ACC112 (cell line): ENCODE results near the gene CCDC88A.
"Not testable (repeated sequence)": the region's sequence is repeated elsewhere in the genome, so short reads cannot be mapped to it uniquely, and the experiment has no call there.

Experiments
- H2AFZ ChIP-seq: fragments of 200-600 bp; sonication (generic); one replicate; pipeline ENCODE4 v1.6.0; 2017; ENCODE audit warnings: antibody characterized with exemption, low read length; ENCODE audit not compliant: unreplicated experiment
- H3K27ac ChIP-seq: fragments of 200-600 bp; sonication (generic); 2 replicates; pipeline ENCODE4 v1.5.1; 2014; ENCODE audit warnings: low read depth, mild to moderate bottlenecking, antibody characterized with exemption, low read length, moderate library complexity
- H3K27me3 ChIP-seq: fragments of 200-600 bp; sonication (generic); 2 replicates; pipeline ENCODE4 v1.6.1; 2014; ENCODE audit warnings: mild to moderate bottlenecking, antibody characterized with exemption, low read length, moderate library complexity, mixed read lengths; ENCODE audit not compliant: insufficient read depth
- H3K36me3 ChIP-seq: fragments of 200-600 bp; sonication (generic); 2 replicates; pipeline ENCODE4 v1.6.1; 2016; ENCODE audit warnings: mild to moderate bottlenecking, antibody characterized with exemption, low read length, moderate library complexity, mixed read lengths; ENCODE audit not compliant: insufficient read depth
- H3K4me1 ChIP-seq: fragments of 200-600 bp; sonication (generic); one replicate; pipeline ENCODE4 v1.6.1; 2016; ENCODE audit warnings: low read length, mixed read lengths; ENCODE audit not compliant: insufficient read depth, unreplicated experiment, control insufficient read depth
- H3K4me3 ChIP-seq: fragments of 200-600 bp; sonication (generic); 2 replicates; pipeline ENCODE4 v1.5.1; 2014; ENCODE audit warnings: mild to moderate bottlenecking, low read depth, low read length
- H3K79me2 ChIP-seq: fragments of 200-600 bp; sonication (generic); one replicate; pipeline ENCODE4 v1.6.0; 2016; ENCODE audit warnings: low read length; ENCODE audit not compliant: control insufficient read depth, unreplicated experiment, insufficient read depth

CCDC88A gene

GRCh38 chr2:55357927-55358326 is 61.7 kb downstream of the CCDC88A start:
- peaks cover 18% of the 10 kb centered on the region for H3K36me3 ChIP-seq
- peaks cover 10% of the 10 kb centered on the region for H3K4me1 ChIP-seq
- no peak overlapping the region for H3K4me3 ChIP-seq
- H3K27me3 ChIP-seq = no peaks in the 10 kb centered on the region
- no peak overlapping the region for H3K27ac ChIP-seq
- no peaks in the 10 kb centered on the region for H3K79me2 ChIP-seq
- H2AFZ ChIP-seq = no peak overlapping the region

- H3K4me1 ChIP-seq = peaks cover 10% of the 10 kb centered on the region
- H2AFZ ChIP-seq = no peak overlapping the region
- H3K27me3 ChIP-seq = no peaks in the 10 kb centered on the region
- no peak overlapping the region for H3K4me3 ChIP-seq
- no peak overlapping the region for H3K27ac ChIP-seq
- no peaks in the 10 kb centered on the region for H3K79me2 ChIP-seq
- H3K36me3 ChIP-seq = peaks cover 17% of the 10 kb centered on the region
These were observed 62.5 kb downstream of the CCDC88A start for GRCh38 chr2:55357164-55357563.

- H2AFZ ChIP-seq, H3K79me2 ChIP-seq, H3K27me3 ChIP-seq, H3K4me3 ChIP-seq, H3K4me1 ChIP-seq, H3K27ac ChIP-seq: not testable (repeated sequence)
- peaks cover 24% of the 10 kb centered on the region for H3K36me3 ChIP-seq
These were observed 63.5 kb downstream of the CCDC88A start for GRCh38 chr2:55356136-55356535.

- H3K36me3 ChIP-seq = peaks cover 24% of the 10 kb centered on the region
- no peak overlapping the region for H3K27ac ChIP-seq
- no peak overlapping the region for H3K4me3 ChIP-seq
- no peaks in the 10 kb centered on the region for H3K27me3 ChIP-seq
- peaks cover 10% of the 10 kb centered on the region for H3K4me1 ChIP-seq
- H2AFZ ChIP-seq = no peak overlapping the region
- no peaks in the 10 kb centered on the region for H3K79me2 ChIP-seq
These were observed 64.2 kb downstream of the CCDC88A start for GRCh38 chr2:55355451-55355850.

GRCh38 chr2:55351672-55352071 is 68.0 kb downstream of the CCDC88A start:
- Histone ChIP-seq H3K79me2 (no peaks in the 10 kb centered on the region), H3K27me3 (no peaks in the 10 kb centered on the region), H3K4me1 (no peaks in the 10 kb centered on the region), H2AFZ (no peak overlapping the region), H3K27ac (no peak overlapping the region), H3K36me3 (peaks cover 28% of the 10 kb centered on the region), H3K4me3 (no peak overlapping the region)

GRCh38 chr2:55345064-55345463 is 74.6 kb downstream of the CCDC88A start:
- Histone ChIP-seq H3K27ac (no peak overlapping the region), H3K27me3 (no peaks in the 10 kb centered on the region), H3K4me1 (no peaks in the 10 kb centered on the region), H2AFZ (no peak overlapping the region), H3K36me3 (peaks cover 17% of the 10 kb centered on the region), H3K4me3 (no peak overlapping the region), H3K79me2 (no peaks in the 10 kb centered on the region)

- H3K36me3 ChIP-seq = peaks cover 20% of the 10 kb centered on the region
- no peak overlapping the region for H3K4me3 ChIP-seq
- H2AFZ ChIP-seq = no peak overlapping the region
- H3K4me1 ChIP-seq = no peaks in the 10 kb centered on the region
- H3K79me2 ChIP-seq = no peaks in the 10 kb centered on the region
- H3K27me3 ChIP-seq = no peaks in the 10 kb centered on the region
- H3K27ac ChIP-seq = no peak overlapping the region
These were observed 81.4 kb downstream of the CCDC88A start for GRCh38 chr2:55338268-55338667.

GRCh38 chr2:55334728-55335127 is 84.9 kb downstream of the CCDC88A start:
- Histone ChIP-seq H3K27me3 (no peaks in the 10 kb centered on the region), H3K27ac (no peak overlapping the region), H2AFZ (no peak overlapping the region), H3K4me1 (no peaks in the 10 kb centered on the region), H3K4me3 (no peak overlapping the region), H3K79me2 (no peaks in the 10 kb centered on the region), H3K36me3 (peaks cover 22% of the 10 kb centered on the region)

- H3K4me3 ChIP-seq = no peak overlapping the region
- H3K27me3 ChIP-seq = no peaks in the 10 kb centered on the region
- H3K79me2 ChIP-seq = no peaks in the 10 kb centered on the region
- no peak overlapping the region for H2AFZ ChIP-seq
- no peaks in the 10 kb centered on the region for H3K4me1 ChIP-seq
- H3K27ac ChIP-seq = no peak overlapping the region
- peaks cover 46% of the 10 kb centered on the region for H3K36me3 ChIP-seq
These were observed 88.9 kb downstream of the CCDC88A start for GRCh38 chr2:55330541-55331297.

- no peaks in the 10 kb centered on the region for H3K27me3 ChIP-seq
- H3K36me3 ChIP-seq = peaks cover 44% of the 10 kb centered on the region
- no peak overlapping the region for H3K4me3 ChIP-seq
- H2AFZ ChIP-seq = no peak overlapping the region
- H3K4me1 ChIP-seq = no peaks in the 10 kb centered on the region
- H3K79me2 ChIP-seq = no peaks in the 10 kb centered on the region
- no peak overlapping the region for H3K27ac ChIP-seq
These were observed 92.0 kb downstream of the CCDC88A start for GRCh38 chr2:55327470-55328230.

GRCh38 chr2:55314985-55315384 is 104.7 kb downstream of the CCDC88A start:
- Histone ChIP-seq H2AFZ (no peak overlapping the region), H3K36me3 (peaks cover 21% of the 10 kb centered on the region), H3K4me3 (no peak overlapping the region), H3K79me2 (no peaks in the 10 kb centered on the region), H3K27ac (no peak overlapping the region), H3K4me1 (peaks cover 23% of the 10 kb centered on the region), H3K27me3 (no peaks in the 10 kb centered on the region)
